ENCODE measurements around the gene GSTT2B.

- TF ChIP-seq EGR1 (IDR thresholded peaks at IDR 0.05; ENCODE audit: borderline replicate concordance, low read depth, low read length) (no peak), POLR2A (IDR thresholded peaks at IDR 0.05; ENCODE audit: control extremely low read depth in 1 of 2, low read depth in 2 of 2, low read length in 2 of 2) (no peak), CTCF (IDR thresholded peaks at IDR 0.05; ENCODE audit: control extremely low read depth in 1 of 3, insufficient read depth in 1 of 3, low read depth in 1 of 3, low read length in 3 of 3) (peak; percentile 48 to 69 (median 66)), POLR2AphosphoS5 (IDR thresholded peaks at IDR 0.05; ENCODE audit: low read depth, low read length) (no peak), MAX (IDR thresholded peaks at IDR 0.05) (peak; percentile 75), SUZ12 (IDR thresholded peaks at IDR 0.05; ENCODE audit: low read length) (no peak), FOSL1 (IDR thresholded peaks at IDR 0.05; ENCODE audit: insufficient read depth, low read depth, low read length) (no peak), TCF12 (IDR thresholded peaks at IDR 0.05; ENCODE audit: low read depth, low read length) (no peak)
Observed at GRCh38 chr22:23984430-23984829, 23.4 kb upstream of the GSTT2B start.
